ENCODE measurements around the gene EEF1A2.

Gene EEF1A2

GRCh38 chr20:63508072-63508768, 9.3 kb upstream of the EEF1A2 start:
- in situ Hi-C loops (cut with HindIII; ENCODE audit: low pct_unique_long_range_greater_than_20kb, low sequenced_read_pairs): no loop called here
- TF ChIP-seq JUND (IDR thresholded peaks at IDR 0.05; ENCODE audit: low read depth): no peak
- no peak for DNase-seq (ENCODE audit: low read depth in 1 of 2, low spot score in 1 of 2)

DNA sequence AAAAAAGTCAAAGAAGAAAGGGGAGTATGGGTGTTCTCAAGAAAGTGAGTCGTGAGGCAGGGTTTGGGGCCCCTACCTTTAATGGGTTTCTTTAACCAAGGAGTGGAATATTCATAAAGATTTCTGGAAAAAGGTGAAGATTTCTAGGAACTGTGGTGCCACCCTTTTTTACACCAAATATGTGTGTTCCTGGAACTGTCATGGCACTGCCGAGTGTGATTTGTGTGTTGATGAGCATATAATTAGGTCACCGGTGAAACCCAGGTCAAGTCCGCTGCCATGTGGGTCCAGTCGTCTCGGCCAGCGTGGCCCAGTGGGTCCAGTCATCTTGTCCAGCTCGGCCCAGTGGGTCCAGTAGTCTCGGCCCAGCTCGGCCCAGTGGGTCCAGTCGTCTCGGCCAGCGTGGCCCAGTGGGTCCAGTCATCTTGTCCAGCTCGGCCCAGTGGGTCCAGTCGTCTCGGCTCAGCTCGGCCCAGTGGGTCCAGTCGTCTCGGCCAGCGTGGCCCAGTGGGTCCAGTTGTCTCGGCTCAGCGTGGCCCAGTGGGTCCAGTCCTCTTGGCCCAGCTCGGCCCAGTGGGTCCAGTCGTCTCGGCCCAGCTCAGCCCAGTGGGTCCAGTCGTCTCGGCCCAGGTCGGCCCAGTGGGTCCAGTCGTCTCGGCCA, 8.3 kb upstream of the EEF1A2 start:
- DNase-seq (ENCODE audit: low read depth in 1 of 2, low spot score in 1 of 2): no peak
- TF ChIP-seq JUND (IDR thresholded peaks at IDR 0.05; ENCODE audit: low read depth): no peak
- in situ Hi-C loops (cut with HindIII; ENCODE audit: low pct_unique_long_range_greater_than_20kb, low sequenced_read_pairs): no loop called here

DNA sequence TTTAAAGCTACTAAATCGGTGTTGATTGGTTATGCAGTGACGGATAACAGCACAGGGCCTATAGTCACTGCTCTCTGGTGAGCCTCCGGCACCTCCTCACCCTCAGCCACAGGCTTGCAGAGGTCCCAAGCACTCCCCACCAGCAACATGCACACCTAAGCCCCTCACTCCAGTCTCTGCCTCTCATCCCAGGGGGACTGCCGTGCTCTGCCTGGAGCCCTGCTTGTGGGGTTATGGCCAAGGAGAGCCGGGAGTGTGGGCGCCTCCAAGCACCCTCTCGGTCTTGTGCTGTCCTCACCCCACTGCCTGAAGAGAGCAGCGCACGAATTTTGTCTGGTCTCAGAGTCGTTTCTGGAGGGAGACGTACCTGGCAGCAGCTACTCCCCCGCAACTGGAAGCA, 6.8 kb upstream of the EEF1A2 start:
- no peak for TF ChIP-seq JUND (IDR thresholded peaks at IDR 0.05; ENCODE audit: low read depth)
- in situ Hi-C loops (cut with HindIII; ENCODE audit: low pct_unique_long_range_greater_than_20kb, low sequenced_read_pairs): no loop called here

DNA sequence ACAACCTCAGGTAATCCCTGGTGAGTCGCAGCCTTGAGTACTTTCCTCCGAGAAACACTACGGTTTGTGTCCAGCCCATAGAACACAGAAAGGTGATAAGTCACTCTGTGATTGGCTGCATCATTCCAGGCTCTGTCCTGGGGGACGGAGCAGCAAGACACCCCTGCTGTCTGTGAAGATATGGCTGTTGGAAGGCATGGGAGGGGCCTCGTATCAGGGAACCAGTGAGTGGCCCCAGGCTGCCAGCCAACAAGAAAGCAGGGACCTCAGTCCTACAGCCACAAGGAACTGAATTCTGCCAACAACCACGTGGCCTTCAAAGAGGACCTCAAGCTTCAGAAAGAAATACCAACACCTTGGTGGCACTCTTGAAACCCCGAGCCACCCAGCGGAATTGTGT, 6.4 kb upstream of the EEF1A2 start:
- TF ChIP-seq JUND (IDR thresholded peaks at IDR 0.05; ENCODE audit: low read depth): no peak
- in situ Hi-C loops (cut with HindIII; ENCODE audit: low pct_unique_long_range_greater_than_20kb, low sequenced_read_pairs): no loop called here
- DNase-seq (ENCODE audit: low read depth in 1 of 2, low spot score in 1 of 2): no peak

More for the DNA sequence above, 6.8 kb upstream of the EEF1A2 start:
- DNase-seq (ENCODE audit: low read depth in 1 of 2, low spot score in 1 of 2): no peak

GRCh38 chr20:63504642-63505041, 5.8 kb upstream of the EEF1A2 start:
- no peak for DNase-seq (ENCODE audit: low read depth in 1 of 2, low spot score in 1 of 2)
- no peak for TF ChIP-seq JUND (IDR thresholded peaks at IDR 0.05; ENCODE audit: low read depth)
- in situ Hi-C loops (cut with HindIII; ENCODE audit: low pct_unique_long_range_greater_than_20kb, low sequenced_read_pairs): no loop called here

GRCh38 chr20:63503524-63503923, 4.6 kb upstream of the EEF1A2 start:
- in situ Hi-C loops (cut with HindIII; ENCODE audit: low pct_unique_long_range_greater_than_20kb, low sequenced_read_pairs): no loop called here
- TF ChIP-seq JUND (IDR thresholded peaks at IDR 0.05; ENCODE audit: low read depth): no peak
- DNase-seq (ENCODE audit: low read depth in 1 of 2, low spot score in 1 of 2): no peak

- no peak for TF ChIP-seq JUND (IDR thresholded peaks at IDR 0.05; ENCODE audit: low read depth)
- no peak for DNase-seq (ENCODE audit: low read depth in 1 of 2, low spot score in 1 of 2)
- in situ Hi-C loops (cut with HindIII; ENCODE audit: low pct_unique_long_range_greater_than_20kb, low sequenced_read_pairs): no loop called here
Observed at GRCh38 chr20:63502671-63503172, 3.8 kb upstream of the EEF1A2 start.

DNA sequence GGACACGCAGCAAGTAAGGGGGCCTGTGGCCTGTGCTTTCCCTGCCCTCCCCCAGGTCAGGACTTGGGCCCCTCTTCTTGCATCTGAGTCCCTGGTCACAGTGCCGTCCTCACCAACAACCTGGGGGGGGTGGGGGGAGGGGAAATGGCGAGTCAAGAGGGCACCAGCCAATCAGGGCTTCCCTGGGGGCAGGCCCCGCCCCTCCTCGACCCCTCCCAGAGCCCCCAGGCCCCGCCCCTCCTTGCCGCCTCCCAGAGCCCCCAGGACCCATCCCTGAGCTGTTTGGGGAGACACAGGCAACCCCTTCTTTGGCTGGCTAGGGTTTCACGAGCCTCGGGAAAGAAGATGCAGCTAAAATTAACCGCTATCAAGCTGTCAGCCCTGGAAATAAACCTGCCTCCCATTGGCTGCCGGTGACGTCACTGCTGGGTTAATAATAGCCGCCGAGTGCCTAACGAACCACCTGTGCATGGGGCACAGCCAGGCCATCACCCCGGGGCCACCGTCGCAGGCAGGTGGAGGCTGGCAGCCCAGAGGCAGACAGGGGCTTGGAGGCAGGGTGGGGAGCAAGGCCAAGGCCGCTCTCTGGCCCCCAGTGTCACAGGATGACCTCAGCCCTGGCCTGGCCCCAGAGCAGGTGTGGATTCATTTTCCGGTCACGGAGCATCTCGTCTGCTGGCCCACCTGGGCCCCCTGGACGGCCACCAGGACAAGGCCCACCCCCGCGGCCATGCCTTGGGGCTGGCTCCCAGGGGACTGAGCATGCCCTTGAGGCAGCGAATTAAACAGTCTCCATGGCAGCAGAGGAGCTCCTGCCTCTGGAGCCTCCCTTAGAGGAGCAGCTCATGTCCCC, 3.2 kb upstream of the EEF1A2 start:
- TF ChIP-seq JUND (IDR thresholded peaks at IDR 0.05; ENCODE audit: low read depth): no peak
- in situ Hi-C loops (cut with HindIII; ENCODE audit: low pct_unique_long_range_greater_than_20kb, low sequenced_read_pairs): no loop called here
- peak; percentile 64 to 67 for DNase-seq (ENCODE audit: low read depth in 1 of 2, low spot score in 1 of 2)

GRCh38 chr20:63500902-63501817, 2.3 kb upstream of the EEF1A2 start:
- in situ Hi-C loops (cut with HindIII; ENCODE audit: low pct_unique_long_range_greater_than_20kb, low sequenced_read_pairs): no loop called here
- no peak for TF ChIP-seq JUND (IDR thresholded peaks at IDR 0.05; ENCODE audit: low read depth)
- DNase-seq (ENCODE audit: low read depth in 1 of 2, low spot score in 1 of 2): no peak

GRCh38 chr20:63500151-63500901, 1.4 kb upstream of the EEF1A2 start:
- in situ Hi-C loops (cut with HindIII; ENCODE audit: low pct_unique_long_range_greater_than_20kb, low sequenced_read_pairs): no loop called here
- no peak for TF ChIP-seq JUND (IDR thresholded peaks at IDR 0.05; ENCODE audit: low read depth)

DNA sequence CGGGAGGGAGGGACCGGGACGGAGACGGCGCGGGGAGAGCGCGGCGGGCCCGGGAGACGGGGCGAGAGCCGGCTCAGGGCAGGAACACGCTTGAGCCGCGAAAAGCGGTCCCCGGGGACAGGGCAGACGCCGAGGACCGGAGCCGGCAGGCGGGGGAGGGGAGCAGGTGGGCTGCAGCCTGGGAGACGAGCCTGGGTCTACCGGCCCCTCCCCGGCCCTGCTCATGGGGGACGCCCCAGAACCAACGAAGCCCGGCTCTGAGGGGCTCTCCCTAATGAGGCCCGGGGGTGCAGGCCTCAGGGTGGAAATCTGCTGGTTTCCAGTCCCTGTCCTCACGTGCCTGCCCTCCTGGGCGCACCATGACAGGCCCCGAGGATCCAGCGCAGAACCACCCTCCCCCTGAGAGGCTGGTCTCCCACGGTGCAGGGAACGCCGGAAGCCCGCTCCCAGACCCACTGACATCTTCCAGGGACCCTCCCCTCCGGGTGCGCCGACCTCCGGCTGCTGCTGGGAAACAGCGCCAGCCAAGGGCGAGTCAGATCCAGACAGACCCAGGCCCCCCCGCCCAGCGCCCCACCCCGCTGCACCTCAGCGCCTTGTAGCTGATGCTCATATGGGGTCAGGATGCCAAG, 571 bp upstream of the EEF1A2 start:
- in situ Hi-C loops (cut with HindIII; ENCODE audit: low pct_unique_long_range_greater_than_20kb, low sequenced_read_pairs): no loop called here
- no peak for TF ChIP-seq JUND (IDR thresholded peaks at IDR 0.05; ENCODE audit: low read depth)
- DNase-seq (ENCODE audit: low read depth in 1 of 2, low spot score in 1 of 2): no peak

More at GRCh38 chr20:63500151-63500901, 1.4 kb upstream of the EEF1A2 start:
- no peak for DNase-seq (ENCODE audit: low read depth in 1 of 2, low spot score in 1 of 2)

Data from T47D (cell line).